HTR-8/SVneo (cell line): ENCODE measurements around the gene LRIG1.

Experiments
- DNase-seq: peaks from one replicate; pipeline ENCODE4 v3.0.0; 2011; ENCODE audit warnings: low spot score, mixed read lengths; ENCODE audit not compliant: insufficient read length
- FAIRE-seq: peaks from 2 replicates; lab custom pipeline; 2011; peaks lifted over from hg19 to GRCh38; lab: Jason Lieb, UNC

The LRIG1 gene

DNA sequence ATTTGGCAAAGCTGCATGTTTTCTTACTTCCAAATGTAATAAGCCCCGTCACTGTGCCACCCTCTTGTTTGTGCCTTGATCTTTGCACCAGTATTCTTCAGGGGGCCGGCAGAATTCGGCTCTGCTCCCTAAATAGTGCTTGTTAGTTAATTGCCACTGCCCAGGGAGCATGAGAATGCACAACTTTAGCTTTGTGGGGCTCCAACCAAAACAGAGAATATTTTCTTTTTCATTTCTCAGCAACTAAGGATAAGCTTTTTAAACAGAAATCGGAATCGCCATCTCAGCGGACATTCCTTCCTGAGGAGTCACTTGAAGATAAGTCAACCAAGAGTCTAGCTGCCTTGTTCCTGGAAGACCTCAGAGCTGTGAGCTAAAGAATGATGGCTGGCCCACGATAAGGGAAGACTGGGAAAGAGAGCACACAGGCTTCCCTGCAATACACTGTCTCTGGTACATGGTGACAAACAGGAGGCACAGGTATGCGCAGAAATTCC lies 106.0 kb downstream of the LRIG1 start:
- DNase-seq (no peak), FAIRE-seq (no peak)

DNA sequence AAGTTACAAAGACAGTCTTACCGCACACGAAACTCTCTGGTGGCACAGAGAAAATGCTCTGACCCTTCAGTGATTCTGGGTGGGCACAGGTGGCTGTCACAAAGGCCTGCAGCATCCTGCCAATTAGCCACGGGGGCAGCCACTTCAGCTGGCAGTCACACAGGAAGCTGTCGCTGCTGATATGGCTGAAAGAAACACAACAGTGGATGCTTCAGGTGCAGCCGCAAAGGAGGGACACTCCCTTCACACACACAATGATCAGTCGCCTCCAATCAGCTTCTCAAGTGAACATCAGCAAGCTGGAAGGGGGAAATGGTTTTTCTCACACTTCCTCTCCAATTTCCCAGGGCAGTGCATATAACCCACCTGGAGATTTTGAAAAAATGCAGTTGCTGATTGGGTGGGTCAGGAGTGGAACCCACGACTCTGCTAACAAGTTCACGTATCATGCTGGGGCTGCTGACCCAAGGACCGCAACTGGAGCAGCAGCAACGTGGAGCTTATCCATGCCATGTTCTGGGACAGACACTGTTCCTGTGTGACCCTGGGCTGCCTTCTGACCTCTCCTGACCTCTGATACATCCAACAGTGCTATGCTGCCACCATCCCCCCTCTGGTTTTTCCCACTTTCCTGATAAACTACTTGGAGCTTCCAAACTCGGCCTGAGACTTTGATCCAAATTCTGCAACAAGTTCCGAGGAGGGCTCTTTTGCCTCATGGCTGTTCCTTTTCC lies 106.6 kb downstream of the LRIG1 start:
- FAIRE-seq, result no peak
- no peak for DNase-seq

DNA sequence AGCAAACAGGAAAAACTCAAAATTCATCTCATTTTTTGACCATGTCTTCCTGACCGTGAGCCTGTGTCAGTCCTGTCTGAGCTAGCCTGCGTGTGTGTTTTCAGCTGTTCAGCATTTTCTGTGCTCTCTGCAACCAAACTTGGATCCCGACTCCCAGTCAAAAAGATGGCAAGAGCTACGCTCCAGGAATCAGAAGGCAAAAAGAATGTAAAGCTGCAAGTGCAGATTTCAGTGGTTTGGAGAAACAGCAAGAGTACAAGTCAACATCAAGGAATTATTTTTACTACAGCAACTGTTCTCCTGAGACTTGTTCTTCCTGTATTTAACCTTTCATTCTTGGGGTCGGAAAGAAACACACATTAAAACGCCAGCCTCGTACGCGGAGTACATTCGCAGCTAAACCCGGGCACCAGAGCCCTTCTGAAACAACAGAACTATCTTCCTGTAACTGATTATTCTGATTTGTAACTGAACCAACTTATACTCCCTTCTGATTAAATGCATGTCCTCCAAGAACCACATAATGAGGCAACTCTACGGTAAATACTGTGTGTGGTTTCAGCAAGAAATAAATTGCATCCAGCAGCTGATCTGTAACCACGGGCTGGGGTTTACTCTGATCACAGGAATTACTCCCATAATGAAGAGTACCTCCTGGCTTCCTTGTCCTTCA lies 107.4 kb downstream of the LRIG1 start:
- no peak for FAIRE-seq
- no peak for DNase-seq

DNA sequence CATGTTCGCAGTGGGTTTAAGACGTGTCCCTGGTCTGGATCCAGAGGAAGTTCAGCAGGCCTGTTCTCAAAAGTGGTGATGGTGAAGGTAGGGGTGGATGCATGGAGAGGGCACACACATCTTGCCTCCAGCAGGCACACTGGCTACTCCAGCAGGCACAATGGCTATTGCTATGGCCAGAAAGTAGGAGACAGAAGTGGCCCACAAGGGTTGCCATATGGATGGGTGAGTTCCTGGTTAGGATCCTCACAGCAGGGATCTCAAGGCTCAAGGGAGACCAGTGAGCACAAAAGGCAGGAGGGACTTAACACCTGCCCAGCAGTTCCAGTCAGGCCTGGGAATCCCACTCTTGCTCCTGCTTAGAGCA lies 107.9 kb downstream of the LRIG1 start:
- DNase-seq (no peak), FAIRE-seq (no peak)

DNA sequence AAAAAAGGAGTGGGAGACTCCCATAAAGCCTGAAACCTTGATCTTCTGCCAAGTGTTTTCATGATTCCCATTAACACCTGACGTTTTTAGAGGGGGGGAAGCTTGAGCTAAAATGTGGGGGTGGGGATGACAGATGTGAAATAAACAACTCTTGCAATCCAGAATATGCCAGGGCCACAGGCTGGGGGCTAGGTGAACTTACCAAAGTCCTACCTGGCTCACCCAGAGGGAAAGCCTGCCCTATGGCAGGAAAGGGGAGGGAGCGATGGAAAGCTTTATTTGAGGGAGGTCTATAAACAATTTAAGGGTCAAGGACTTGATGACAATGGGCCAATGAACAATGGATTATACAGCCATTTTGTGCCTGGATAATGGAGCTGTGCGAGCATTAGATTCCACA lies 108.3 kb downstream of the LRIG1 start:
- DNase-seq, result no peak
- FAIRE-seq, result no peak

DNA sequence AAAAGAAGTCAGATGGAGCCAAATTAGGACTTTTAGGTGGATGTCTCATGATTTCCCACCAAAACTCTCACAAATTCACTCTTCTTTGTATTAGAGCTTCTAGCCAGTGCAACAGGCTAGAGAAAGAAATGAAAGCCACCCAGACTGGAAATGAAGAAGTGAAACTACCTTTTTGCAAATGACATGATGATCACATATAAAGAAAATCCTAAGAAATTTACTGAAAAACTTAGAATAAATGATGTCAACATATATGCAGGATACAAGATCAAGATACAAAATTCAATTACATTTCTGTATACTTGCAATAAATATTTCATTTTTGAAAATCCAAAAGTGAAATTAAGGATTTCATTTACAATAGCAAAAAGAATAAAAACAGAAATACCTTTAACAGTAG lies 110.8 kb downstream of the LRIG1 start:
- DNase-seq (no peak), FAIRE-seq (no peak)

DNA sequence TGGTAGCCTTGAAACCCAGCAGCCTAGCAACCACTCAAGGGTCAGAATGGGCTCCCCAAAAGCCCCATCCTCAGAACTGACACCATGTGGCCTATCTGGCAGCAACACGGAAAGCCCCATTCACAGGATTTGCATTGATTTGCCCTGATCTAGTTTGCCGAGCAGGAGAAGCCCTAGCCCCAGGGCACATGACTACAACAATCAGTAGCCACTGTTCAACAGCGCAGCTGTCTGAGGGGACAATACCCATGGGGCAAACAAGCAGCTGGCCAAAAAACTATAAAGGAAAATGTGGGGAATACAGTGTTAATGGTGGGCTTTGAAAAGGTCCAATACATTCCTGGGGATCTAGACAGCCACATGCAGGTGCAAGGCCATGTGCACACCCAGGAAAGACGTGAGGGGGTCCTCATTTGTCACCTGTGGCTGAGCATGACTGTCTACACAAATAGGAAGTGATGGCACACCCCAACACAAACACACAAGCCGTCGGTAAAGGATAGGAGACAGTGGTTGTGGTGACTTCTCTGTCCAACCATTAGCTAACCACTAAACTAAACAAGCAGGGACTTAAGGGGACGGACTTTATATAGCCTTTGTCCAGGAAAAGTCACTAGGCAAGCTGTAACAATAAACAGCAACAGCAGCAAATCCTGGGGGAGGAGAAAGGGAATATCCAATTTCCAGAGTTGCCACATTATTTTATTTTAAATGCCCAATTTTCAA lies 113.7 kb downstream of the LRIG1 start:
- no peak for FAIRE-seq
- DNase-seq, result no peak

DNA sequence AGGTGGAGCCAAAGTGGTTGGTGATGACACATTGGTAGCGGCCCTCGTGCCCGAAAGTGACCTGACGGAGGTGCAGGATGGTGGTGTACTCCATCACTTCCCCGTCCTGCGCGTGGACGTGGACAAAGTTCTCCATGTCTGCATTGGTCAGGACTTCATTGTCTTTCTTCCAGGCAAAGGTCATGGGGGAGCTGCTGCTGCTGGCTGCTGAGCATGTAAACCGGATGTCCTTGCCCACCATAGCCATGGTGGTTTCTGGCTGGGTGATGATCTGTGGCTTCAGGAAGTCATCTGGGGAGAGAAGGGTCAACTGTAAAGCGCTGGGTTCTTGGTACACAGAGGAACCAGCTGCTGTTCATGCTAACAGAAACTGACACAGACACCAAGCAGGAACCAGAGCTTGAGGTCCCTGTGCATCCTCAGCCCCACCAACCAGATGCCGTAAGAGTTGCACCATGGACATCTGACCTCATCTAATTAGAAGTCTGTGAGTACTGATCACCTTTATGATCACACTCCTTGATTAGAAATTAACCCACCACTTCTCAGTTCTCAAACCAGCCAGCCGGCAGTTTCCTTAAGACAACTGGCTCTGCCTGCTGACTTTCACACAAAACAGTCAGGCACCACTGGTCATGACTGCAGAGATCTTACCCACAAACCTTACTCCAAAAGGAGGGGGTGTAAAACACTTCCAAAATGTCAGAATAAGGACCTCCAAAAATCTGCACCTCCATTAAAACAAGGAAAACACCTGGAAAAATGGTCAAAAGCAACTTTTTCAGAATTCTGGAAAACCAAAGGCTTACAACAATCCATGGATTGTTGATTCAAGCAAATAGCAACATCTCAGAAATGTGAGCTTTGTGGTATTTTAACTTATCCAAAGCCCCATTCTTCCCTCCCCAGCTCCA lies 114.6 kb downstream of the LRIG1 start:
- FAIRE-seq (peak; percentile 48), DNase-seq (no peak)

DNA sequence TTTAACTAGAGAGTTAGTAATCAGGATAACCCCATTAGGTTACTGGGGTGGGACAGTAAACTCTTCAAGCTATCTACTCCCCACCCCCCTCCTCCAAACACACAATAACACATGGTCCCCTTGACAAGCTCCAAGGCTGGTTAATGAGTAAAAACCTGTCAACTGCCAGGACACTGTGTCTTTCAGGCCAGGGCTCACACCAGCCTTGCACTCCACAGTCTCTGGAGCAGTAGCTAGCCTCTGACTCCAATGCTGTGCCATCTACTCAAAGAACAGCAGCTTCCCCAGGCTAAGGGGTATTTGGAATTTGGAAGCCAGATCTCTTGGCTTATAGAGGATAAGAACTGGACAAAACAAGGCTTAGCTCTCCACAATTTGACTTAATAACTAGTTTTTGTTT lies 115.8 kb downstream of the LRIG1 start:
- DNase-seq, result no peak
- no peak for FAIRE-seq

DNA sequence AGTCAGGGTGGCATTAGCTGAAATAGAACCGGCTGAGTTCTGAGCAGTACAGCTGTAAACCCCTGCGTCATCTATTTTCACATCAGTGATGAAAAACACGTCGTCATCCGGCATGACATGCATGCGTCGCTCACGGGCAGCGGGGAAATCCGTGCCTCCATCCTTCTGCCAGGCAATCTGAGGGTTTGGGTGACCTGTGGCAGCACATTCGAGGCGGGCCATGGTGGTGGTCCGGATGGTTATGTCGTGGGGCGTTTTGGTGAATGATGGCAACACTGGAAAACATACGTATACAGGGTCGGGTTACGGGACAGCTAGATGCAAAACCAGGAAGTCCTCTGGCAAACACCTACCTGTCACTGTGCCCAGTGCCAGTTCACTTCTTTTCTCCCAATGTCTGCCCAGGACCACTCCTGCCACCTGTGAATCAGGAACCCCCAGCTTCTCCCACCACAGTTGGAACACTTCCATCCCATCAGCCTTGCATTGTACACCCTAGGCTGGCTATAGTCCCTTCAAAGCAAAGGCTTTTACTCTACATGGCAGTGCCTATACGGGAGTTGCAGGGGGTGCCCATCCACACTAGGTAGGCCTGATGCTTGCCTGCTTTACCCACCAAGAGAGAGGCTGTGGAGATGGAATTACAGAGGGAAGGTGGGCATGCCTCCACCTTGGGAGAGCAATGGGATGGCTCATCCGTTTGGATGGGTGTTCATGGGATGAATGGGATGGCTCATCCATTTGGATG lies 116.7 kb downstream of the LRIG1 start:
- no peak for FAIRE-seq
- DNase-seq, result no peak

DNA sequence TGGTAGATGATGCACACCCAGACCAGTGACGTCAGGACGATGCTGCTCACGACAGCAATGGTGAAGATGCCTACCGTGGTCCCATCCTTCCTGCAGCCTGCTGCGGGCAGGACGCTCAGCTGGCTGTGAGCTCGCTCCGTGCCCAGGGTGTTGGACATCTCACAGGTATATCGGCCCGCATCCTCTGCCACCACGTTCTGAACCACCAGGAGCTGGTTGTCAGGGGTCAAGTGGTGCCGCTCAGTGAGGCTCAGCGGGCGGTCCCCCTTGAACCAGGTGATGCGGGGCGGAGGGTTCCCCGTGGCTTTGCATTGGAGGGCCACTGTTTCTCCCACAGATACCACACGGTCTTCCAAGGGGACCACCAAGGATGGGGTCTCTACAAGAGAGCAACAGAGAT lies 117.8 kb downstream of the LRIG1 start:
- DNase-seq (no peak), FAIRE-seq (peak; percentile 52)

DNA sequence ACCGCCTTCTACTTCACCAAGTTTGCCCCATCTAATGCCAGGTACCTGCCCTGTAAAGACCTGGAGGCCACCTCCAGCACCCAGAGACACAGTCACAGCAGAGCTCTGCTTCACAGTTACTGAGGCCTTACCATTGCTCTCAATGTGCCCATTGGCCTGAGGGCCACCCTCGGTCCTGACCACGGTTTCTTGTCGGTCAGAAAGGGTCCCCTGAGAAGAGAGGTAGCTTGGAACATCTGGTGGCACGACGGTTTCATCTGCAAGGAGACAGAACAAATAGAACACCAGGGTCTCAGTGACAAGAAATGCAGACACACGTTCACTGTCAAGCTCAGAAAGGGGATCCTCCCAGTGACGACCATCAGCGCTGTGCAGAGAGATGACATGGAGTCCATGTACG lies 118.7 kb downstream of the LRIG1 start:
- DNase-seq (no peak), FAIRE-seq (no peak)

DNA sequence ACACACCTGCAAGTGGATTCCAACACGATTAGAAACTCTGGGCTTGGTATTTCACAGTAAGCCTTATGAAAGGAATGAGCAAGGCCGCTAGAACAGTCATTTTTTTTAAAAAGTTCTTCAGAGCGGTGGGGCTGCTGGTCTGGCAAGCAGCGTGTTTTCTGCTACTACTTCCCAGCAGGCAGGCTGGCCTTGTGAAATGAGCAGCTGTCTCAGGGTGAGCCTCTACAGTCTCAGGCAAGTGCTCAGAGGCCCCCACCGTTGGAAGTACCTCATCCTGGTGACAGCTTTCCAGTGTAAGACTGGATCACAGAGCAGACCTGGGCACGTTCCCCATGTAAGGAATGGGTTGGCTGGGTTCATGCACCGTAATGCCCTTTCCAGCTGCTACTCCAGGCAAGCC lies 119.2 kb downstream of the LRIG1 start:
- FAIRE-seq, result no peak

DNA sequence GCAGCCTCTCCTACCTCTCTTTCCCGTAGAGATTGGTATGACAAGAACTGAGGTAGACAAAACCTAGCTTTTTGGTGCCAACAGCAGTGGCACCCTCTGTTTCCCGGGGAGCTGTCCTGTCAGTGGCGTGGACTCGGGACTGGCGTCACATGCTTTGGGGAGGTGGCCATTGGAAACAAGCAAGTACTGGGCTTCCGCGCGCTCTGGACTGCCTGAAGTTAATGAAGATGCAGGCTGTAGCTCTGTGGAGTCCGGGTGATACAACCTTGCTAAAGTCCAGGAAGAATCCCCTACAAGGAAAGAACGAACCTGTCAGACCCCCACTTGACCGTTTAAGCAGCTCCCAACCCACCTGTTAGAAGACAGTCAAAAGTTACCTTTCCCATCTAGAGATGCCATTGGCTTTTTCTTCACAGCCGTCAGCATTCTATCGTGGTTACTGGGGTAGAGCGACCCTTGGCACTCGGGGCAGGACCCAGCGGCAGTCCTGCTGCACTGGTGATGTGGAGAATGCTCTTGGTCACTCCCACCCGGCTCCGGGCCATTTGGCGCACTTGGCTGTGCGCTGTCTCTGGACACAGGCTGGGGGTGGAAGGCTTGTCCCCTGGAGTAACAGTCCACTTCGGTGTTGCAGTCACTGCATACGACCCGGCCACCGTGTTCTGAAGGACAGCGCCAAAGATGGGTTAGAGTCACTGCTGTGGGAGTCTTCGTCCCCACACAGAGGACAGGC lies 120.5 kb downstream of the LRIG1 start:
- FAIRE-seq (no peak), DNase-seq (no peak)

More for the DNA sequence above, 119.2 kb downstream of the LRIG1 start:
- no peak for DNase-seq

DNA sequence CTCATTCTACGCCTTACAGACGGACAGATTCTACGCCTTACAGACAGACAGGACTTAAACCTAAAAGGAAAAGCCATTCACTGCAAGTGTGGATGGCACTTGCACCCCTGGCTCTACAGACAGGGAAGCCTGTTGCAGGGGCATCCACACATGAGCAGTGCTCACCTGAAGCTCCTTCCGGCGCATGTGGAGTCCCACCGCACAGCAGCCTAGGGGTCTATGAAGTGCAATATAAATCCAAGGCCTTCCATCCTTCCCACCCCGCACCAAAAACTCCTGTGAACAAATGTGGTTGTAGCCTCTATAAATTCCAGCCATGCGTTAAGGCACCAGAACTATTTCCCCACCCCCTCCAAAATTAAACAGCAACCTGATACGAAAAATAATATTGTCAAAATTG lies 121.3 kb downstream of the LRIG1 start:
- DNase-seq, result no peak
- FAIRE-seq, result no peak

DNA sequence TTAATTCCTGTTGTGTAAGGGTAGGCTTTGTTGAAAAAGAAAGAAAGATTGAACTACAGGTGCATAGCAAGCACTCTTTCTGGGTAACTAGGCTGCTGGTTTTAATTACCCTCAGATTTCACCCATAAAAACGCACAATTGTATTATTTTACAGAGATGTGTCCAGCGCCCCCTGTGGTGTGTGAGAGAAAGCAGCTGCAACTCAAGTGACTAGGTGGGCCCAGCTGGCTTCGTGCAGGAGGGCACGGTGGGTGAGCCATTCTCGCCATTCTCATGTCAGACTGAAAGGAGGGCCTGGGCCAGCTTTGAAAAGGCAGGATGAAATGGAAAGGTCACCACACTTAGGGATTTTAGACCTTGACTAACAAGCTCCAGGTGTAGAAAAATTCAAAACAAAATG lies 122.6 kb downstream of the LRIG1 start:
- DNase-seq, result peak; percentile 18
- FAIRE-seq, result no peak

DNA sequence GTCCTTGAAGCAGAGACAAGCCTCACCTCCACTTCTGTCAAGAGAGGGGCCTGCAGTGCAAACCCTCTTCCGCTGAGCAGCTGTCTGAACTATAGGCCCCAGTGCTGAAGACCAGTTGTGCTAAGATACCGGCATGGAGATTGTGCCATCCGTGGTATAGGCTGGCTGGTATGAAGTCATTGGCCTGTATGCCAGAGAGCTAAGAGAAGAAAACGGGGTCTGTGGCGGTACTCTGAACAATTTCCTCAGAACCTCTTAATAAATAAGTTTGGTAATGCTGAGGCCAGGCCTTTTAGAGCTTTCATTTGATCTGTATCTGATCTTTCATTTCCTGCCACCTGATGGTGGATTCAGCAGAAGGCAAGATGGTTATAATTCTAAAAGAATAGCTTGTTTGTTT lies 123.0 kb downstream of the LRIG1 start:
- DNase-seq (no peak), FAIRE-seq (no peak)

DNA sequence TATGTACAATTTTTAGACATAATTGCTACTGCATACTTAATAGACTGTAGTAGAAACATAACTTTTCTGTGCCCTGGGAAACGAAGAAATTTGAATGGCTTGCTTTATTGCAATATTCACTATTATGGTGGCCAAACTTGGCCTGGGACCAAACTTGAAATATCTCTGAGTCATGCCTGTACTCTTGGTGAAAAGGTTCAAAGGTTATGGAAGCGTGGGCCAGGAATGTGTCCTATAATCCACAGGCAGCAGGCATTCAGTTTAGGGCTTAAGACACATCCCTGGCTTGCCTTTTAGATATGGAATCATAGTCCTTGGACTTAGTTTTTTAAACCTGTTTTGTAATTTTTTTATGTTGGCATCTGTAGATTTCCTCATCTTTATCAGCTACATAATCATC lies 124.3 kb downstream of the LRIG1 start:
- no peak for DNase-seq
- no peak for FAIRE-seq
